HG03558 (cell line): Measurements from ENCODE around the gene MPPED1.

Source experiments
- ATAC-seq: cut with Tn5 transposase; IDR thresholded peaks from one replicate; pipeline ENCODE4 v1.9.1; 2021; ENCODE audit warnings: moderate number of reproducible peaks; ENCODE audit not compliant: unreplicated experiment; ENCODE audit errors: extremely low read depth

MPPED1 gene

GRCh38 chr22:43392385-43392989 lies 19.3 kb upstream of the MPPED1 start:
- no peak for ATAC-seq

GRCh38 chr22:43393132-43393843 lies 18.5 kb upstream of the MPPED1 start:
- no peak for ATAC-seq

GRCh38 chr22:43393844-43394474 lies 17.9 kb upstream of the MPPED1 start:
- ATAC-seq: no peak

- no peak for ATAC-seq
Observed at GRCh38 chr22:43395086-43395695, 16.6 kb upstream of the MPPED1 start.

- ATAC-seq: no peak
Observed at GRCh38 chr22:43396321-43396933, 15.4 kb upstream of the MPPED1 start.

GRCh38 chr22:43396934-43397457 lies 14.8 kb upstream of the MPPED1 start:
- ATAC-seq: no peak

GRCh38 chr22:43397766-43398165 lies 14.0 kb upstream of the MPPED1 start:
- ATAC-seq: no peak

- no peak for ATAC-seq
Observed at GRCh38 chr22:43398246-43398645, 13.6 kb upstream of the MPPED1 start.

GRCh38 chr22:43398910-43399309 lies 12.9 kb upstream of the MPPED1 start:
- ATAC-seq: no peak

- ATAC-seq: no peak
Observed at GRCh38 chr22:43399338-43399979, 12.4 kb upstream of the MPPED1 start.

GRCh38 chr22:43399980-43400358 lies 11.8 kb upstream of the MPPED1 start:
- no peak for ATAC-seq

GRCh38 chr22:43400449-43400848 lies 11.4 kb upstream of the MPPED1 start:
- no peak for ATAC-seq

GRCh38 chr22:43401233-43401632 lies 10.6 kb upstream of the MPPED1 start:
- no peak for ATAC-seq

- no peak for ATAC-seq
Observed at GRCh38 chr22:43401661-43402060, 10.2 kb upstream of the MPPED1 start.

- no peak for ATAC-seq
Observed at GRCh38 chr22:43402128-43402527, 9.7 kb upstream of the MPPED1 start.

- no peak for ATAC-seq
Observed at GRCh38 chr22:43404673-43405385, 7.0 kb upstream of the MPPED1 start.

GRCh38 chr22:43406186-43406790 lies 5.5 kb upstream of the MPPED1 start:
- no peak for ATAC-seq

GRCh38 chr22:43407591-43407990 lies 4.2 kb upstream of the MPPED1 start:
- no peak for ATAC-seq

- ATAC-seq: no peak
Observed at GRCh38 chr22:43408009-43408408, 3.8 kb upstream of the MPPED1 start.
